ENCODE measurements around the gene ARID4B.

DNA sequence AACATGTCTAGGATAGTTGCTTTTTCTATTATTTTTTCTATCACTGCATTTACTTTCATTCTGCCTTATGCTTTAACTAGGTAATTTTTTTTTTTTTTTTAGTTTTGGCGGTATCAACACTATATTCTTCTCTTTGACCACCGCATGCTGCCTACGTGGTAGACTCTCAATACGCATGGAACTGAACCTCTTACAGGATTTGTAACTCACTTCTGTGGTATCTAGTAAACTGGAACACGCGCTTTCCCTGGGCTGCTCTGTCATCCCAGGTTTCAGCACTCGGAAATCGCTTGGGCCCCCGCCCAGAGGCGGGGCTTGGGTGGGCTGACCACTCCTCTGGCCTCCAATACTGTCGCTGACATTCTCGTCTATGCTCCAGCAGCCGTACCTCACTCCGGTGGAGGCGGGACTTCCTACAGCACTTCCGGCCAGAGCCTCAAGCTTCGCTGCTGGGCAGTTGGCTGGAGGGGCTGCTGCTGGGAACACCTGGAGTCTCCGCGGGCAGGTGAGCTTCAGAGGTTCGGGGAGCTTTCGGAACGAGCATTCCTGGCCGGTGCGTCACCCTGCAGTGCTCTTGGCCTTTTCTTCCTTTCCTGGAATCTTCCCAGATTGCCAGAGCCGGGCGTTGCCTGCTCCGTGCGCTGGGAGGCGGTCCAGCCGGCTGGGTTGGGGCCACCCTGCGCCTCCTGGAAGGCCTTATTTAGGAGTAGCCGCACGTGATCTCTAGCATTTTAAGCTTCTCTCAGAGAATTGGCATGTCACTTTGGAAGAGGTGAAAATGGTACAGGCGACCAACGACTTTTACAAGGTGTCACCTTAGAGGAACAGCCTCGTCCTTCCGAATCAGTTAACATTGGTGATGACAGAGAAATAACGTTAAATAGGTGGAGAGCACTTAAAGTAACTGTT lies 39.3 kb upstream of the ARID4B start, which contains the start of gene TBCE:
- TF ChIP-seq, protein P1, sequence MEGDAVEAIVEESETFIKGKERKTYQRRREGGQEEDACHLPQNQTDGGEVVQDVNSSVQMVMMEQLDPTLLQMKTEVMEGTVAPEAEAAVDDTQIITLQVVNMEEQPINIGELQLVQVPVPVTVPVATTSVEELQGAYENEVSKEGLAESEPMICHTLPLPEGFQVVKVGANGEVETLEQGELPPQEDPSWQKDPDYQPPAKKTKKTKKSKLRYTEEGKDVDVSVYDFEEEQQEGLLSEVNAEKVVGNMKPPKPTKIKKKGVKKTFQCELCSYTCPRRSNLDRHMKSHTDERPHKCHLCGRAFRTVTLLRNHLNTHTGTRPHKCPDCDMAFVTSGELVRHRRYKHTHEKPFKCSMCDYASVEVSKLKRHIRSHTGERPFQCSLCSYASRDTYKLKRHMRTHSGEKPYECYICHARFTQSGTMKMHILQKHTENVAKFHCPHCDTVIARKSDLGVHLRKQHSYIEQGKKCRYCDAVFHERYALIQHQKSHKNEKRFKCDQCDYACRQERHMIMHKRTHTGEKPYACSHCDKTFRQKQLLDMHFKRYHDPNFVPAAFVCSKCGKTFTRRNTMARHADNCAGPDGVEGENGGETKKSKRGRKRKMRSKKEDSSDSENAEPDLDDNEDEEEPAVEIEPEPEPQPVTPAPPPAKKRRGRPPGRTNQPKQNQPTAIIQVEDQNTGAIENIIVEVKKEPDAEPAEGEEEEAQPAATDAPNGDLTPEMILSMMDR (conservative IDR thresholded peaks at IDR 0.05; ENCODE audit: low read length): no peak
- no peak for TF ChIP-seq EZH2phosphoT487 (IDR thresholded peaks at IDR 0.05; ENCODE audit: borderline replicate concordance, low read depth, low read length)
